B cell (primary cell): ENCODE results near the gene FNDC7.

Experiments used
- EZH2 ChIP-seq: IDR thresholded peaks from 2 replicates; pipeline ENCODE4 v1.6.1; 2012; ENCODE audit warnings: borderline replicate concordance, low read depth, mild to moderate bottlenecking, moderate library complexity, low read length; ENCODE audit not compliant: insufficient read depth, poor library complexity, severe bottlenecking
- TF ChIP-seq, protein P1 (sequence below): fragments of 200-600 bp; IDR thresholded peaks from one replicate; pipeline ENCODE4 v1.8.0; 2022; ENCODE audit warnings: antibody characterized with exemption, mild to moderate bottlenecking

GRCh38 chr1:108785264-108785663, 72.6 kb downstream of the FNDC7 start:
- TF ChIP-seq, protein P1, sequence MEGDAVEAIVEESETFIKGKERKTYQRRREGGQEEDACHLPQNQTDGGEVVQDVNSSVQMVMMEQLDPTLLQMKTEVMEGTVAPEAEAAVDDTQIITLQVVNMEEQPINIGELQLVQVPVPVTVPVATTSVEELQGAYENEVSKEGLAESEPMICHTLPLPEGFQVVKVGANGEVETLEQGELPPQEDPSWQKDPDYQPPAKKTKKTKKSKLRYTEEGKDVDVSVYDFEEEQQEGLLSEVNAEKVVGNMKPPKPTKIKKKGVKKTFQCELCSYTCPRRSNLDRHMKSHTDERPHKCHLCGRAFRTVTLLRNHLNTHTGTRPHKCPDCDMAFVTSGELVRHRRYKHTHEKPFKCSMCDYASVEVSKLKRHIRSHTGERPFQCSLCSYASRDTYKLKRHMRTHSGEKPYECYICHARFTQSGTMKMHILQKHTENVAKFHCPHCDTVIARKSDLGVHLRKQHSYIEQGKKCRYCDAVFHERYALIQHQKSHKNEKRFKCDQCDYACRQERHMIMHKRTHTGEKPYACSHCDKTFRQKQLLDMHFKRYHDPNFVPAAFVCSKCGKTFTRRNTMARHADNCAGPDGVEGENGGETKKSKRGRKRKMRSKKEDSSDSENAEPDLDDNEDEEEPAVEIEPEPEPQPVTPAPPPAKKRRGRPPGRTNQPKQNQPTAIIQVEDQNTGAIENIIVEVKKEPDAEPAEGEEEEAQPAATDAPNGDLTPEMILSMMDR, result no peak
- TF ChIP-seq EZH2, result no peak
